HEK293T (cell line): ENCODE results near the gene KRT23.

Experiments
- FOXA1 ChIP-seq: fragments of 450-650 bp; IDR thresholded peaks from 2 replicates; pipeline ENCODE4 v1.6.1; 2016; ENCODE audit warnings: mild to moderate bottlenecking
- FOXK2 ChIP-seq: fragments of 450-650 bp; IDR thresholded peaks from 2 replicates; pipeline ENCODE4 v1.6.1; 2016; ENCODE audit warnings: mild to moderate bottlenecking
- FOXM1 ChIP-seq: fragments of 450-650 bp; IDR thresholded peaks from 2 replicates; pipeline ENCODE4 v1.6.1; 2017; ENCODE audit warnings: mild to moderate bottlenecking, borderline replicate concordance
- LEF1 ChIP-seq: fragments of 450-650 bp; IDR thresholded peaks from 2 replicates; pipeline ENCODE4 v1.6.1; 2017; ENCODE audit warnings: mild to moderate bottlenecking, borderline replicate concordance
- SP1 ChIP-seq: fragments of 450-650 bp; IDR thresholded peaks from 2 replicates; pipeline ENCODE4 v1.6.1; 2017

DNA sequence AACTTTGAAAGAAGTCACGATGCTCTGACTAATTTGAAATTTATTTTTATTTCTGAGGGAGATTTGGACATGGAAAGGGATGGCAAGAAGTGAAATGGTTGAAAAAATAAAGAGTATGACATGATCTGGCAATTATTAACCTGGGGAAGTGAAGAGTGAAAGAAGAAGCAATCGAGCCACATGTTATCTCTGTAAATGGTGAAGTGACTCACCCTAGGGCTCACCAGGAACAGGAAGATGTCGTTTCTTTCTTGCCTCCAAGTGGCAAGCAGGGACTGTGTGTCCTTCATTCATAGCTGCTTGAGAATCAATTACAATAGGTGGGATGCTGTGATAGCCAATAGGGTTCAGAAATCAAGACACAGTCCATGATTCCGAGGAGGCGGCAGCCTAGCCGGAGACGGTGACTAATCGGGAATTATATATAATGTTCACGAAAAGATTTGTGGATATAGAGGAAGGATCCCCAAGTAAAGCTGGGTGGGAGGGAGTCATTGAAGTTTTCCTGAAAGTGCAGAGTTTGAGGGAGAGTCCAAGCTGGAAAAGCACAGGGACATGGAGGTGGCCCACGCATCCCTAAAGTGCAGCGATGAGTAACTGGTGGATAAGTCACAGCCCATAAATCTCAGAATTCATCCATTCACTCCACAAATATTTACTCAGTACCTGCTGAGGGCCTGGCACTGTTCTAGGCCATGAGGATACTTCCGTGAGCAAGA is 34.2 kb downstream of the KRT23 start:
- TF ChIP-seq FOXK2 (no peak), FOXA1 (no peak), LEF1 (no peak), SP1 (no peak), FOXM1 (no peak)
